HG02798 (cell line): ENCODE data around the gene SAFB.

Experiments used
- ATAC-seq: cut with Tn5 transposase; IDR thresholded peaks from one replicate; pipeline ENCODE4 v1.9.1; 2021; ENCODE audit warnings: mild to moderate bottlenecking; ENCODE audit not compliant: unreplicated experiment, poor library complexity

The SAFB gene

DNA sequence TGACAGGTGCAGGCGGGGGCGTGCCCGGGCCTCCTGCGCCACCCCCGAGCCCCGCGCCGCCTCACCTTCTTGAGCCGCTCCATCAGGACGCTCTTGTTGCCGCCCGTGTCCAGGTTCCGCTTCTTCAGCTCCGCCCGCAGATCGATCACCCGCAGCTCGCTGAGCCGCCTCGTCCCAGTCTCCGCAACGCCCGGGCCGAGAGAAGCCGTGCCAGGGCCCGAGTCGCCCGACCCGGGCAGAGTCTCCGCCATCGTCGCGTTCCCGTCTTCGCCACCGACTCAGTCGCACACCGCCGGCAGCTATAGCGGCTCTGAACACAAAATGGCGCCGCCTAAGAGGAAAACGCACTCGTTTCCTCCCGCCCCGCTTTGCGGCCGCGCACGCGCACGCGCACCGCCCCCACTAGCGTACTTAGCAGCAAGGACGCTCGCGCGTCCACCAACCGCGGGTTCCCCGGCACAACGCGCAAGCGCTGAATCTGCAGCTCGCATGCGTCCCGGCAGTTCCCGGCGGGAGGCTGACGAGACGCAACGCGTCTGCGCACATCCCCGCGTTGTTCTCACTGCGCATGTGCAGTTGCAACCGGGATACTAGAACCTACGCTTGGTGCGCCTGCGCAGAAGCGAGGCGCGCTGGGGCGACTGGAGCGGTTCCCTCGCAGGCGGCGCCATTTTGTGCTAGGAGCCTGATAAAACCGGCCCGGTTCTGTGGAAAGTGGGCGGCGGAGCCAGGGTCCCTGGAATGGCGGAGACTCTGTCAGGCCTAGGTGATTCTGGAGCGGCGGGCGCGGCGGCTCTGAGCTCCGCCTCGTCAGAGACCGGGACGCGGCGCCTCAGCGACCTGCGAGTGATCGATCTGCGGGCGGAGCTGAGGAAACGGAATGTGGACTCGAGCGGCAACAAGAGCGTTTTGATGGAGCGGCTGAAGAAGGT, at the start of gene SAFB, which contains the start of gene SAFB2:
SAFB (plus strand) TSS at position 619 of the 932 bp plus-strand sequence; CDS start at position 742, 123 bp downstream.
SAFB2 (minus strand) TSS at position 312 of the 932 bp plus-strand sequence; CDS start at position 251, 61 bp downstream.
- ATAC-seq: peak; percentile 93

DNA sequence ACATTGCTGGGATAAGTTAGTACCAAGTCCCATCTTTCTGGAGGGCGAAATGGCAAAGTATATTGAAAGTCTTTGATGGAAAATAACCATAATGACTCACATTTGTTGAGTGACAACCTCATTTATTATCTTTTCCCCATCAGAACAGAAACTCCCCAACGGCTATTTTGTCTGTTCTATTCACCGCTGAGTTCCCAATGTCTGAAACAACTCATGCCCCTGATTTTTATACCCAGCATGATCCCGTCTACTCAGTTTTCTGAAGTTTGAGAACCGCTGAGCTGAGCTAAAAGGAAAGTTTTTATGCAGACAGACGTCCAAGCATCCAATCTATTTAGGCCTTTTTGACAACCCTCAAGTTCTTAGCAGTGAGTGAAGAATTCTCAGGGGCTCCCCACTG, 47.3 kb upstream of the SAFB start:
- no peak for ATAC-seq

- no peak for ATAC-seq
Measured at GRCh38 chr19:5578097-5578846, 44.6 kb upstream of the SAFB start.

DNA sequence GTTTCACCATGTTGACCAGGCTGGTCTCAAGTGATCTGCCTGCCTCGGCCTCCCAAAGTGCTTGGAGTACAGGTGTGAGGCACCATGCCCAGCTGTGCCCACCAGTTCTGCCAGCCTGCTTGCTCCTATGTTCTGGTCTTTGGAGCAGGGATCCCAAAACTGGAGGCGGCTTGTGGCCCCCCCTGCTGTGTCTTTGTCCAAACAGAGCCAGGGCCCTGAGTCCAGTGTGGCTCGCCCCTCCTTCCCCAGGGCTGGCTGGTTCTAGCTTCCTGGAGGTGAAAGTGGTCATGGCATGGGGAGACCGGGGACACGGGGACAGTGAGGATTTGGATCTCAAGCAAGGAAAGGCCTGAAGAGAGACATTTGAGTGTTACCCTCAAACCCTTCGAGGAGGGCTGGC, 43.6 kb upstream of the SAFB start:
- no peak for ATAC-seq

DNA sequence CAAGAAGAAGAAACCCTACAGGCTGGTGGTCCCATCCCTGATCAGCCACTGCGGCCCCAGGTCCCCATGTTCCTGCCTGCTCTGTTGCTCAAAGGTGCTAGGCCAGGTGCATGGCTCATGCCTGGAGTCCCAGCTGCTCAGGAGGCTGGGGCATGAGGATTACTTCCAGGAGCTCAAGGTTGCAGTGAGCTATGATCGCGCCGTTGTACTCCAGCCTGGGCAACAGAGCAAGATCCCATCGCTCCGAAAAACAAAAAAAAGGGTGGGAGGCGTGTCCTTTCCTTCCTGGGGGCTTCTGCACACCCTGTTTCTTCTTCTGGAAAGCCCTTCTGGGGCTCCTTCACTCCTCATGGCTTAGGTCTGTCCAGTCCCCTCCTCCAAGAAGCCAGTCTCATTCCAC, 43.2 kb upstream of the SAFB start:
- ATAC-seq: no peak

- ATAC-seq: no peak
Measured at GRCh38 chr19:5580161-5580571, 42.7 kb upstream of the SAFB start.

DNA sequence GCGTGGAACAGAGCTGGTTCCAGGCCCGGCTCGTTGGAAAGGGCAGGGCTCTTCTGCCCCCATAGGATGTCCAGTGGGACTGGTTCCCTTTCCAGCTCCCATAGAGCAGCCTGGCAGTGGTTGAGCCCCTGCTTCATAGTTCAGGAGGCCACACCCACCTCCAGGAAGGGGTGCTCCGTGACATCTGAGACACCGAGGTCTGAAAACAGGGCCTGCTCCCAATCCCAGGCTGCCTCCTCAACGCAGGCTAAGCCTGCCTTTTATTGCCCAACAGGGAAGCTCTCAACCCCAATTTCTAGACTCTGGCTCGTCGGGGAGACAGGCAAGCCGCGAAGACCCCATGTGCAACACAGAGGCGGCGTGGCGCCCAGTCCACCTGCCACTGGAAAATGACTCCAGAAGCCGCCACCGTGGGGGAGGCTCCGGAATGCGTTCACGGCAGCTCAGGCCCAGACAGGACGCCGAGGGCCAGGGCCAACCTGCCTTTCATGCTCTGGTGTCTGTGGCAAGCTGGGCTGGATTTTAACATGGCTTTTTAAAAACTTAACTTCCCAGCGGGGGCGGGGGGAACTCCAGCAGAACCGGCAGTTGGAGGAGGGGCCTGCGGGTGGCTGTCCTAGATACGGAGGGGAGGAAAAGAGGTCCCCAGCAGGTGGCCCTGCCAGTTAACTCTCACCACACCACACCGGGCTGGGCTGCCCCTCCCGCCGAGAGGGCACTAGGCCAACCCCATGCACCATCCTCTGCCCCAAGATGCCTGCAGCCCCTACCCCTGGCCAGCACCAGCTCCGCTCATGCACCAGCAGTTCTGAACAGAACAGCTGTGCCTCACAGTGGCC, 37.2 kb upstream of the SAFB start:
- no peak for ATAC-seq

GRCh38 chr19:5586300-5587070, 36.4 kb upstream of the SAFB start:
- no peak for ATAC-seq

- ATAC-seq: no peak
Measured at GRCh38 chr19:5587071-5587455, 35.8 kb upstream of the SAFB start.

GRCh38 chr19:5587661-5588060, 35.2 kb upstream of the SAFB start:
- no peak for ATAC-seq

- no peak for ATAC-seq
Measured at GRCh38 chr19:5588441-5588840, 34.4 kb upstream of the SAFB start.

DNA sequence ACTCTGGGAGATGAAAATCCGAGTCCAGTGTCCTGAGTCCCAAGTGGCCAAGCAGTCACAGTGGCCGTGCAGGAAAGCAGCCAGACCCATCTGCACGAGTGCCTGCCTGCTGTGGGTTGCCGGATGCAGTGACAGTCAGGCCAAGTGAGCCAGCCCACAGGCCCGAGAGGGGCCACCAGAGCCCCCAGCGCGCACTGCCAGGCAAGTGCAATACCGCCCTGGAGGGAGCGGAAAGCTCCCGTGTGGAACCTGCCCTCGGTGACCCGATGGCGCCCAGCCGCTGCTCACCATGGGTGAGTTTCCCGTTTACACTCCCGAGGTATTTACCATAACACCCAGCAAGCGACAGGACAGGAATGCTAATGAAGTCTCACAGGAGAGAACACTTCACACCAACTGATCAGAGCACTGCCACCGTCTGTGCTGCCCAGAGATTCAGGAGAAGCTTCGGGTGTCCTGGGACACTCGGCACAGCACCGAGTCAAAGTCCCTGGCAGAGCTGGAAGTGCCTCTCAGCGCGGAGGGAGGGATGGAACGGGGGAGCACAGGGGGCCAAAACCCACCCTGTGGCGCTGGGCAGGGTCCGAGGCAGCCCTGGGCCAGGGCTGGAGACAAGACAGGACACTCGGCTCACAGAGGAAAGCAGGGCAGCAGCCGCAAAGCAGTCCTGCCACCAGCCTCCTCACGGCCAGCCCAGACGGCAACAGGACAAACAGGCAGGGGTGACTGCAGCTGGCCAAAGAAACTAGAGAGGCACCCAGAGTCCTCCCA, 33.8 kb upstream of the SAFB start:
- ATAC-seq: no peak

GRCh38 chr19:5590151-5590864, 32.6 kb upstream of the SAFB start:
- no peak for ATAC-seq

- ATAC-seq: no peak
Measured at GRCh38 chr19:5590865-5591154, 32.1 kb upstream of the SAFB start.

DNA sequence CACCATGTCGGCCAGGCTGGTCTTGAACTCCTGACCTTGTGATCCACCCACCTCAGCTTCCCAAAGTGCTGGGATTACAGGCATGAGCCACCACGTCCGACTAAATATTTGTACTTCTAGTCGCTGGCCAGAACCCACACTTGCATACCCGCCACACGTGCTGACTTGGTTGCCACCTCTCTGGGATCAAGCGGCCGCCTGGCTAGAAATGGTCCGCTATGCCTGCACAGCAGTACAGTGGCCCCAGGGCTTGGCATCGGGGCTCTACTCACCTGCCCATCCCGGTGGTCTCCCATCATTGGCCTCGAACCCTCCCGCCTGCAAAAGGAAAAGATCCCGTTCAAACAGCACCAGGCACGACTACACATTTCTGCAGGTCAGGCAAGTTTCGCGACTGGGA, 31.4 kb upstream of the SAFB start:
- no peak for ATAC-seq

GRCh38 chr19:5592531-5593342, 30.1 kb upstream of the SAFB start:
- no peak for ATAC-seq

DNA sequence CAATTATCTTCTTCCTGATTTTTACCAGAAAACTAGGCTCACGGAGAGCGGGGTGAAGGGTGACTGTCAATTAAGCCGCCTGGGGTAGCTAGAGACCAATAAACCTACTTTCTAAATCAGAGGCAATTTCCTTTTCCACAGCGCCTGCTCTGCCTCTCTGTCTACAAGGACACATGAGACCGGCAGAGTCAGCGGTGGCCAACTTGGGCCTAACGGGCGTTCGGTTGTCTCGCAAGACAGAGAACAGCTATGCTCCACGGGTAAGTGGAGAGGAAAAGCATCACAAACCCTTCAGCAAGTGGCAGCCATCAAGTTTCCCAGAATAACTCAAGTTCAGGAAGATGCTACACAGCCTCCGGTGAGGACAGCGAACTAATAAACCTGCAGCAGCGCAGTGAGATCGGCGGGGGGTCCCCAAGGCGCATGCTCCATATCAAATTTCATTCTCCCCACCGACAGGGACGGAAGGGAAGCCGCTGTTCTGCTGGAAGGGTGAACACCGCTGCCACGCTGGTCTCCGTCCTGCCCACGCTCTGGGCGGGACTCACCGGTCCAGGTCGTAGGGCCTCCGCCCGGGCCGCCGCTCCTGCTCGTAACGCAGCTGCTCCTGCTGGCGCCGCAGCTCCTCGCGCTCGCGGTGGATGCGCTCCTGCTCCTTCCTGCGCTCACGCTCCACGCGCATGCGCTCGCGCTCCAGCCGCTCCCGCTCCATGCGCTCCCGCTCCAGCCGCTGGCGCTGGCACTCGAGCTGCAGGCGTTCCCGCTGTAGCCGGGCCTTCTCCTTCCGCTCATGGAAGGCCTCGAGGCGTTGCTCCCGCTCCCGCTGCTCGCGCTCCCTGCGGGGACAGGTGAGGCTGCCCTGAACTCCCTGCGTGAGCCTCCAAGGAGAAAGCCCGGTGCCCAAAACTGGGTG, 29.3 kb upstream of the SAFB start:
- ATAC-seq: no peak
